B cell (primary cell): ENCODE data around the gene TRIM9. TPM values are rescaled to one million over a fixed set of nuclear protein-coding genes. Genes with fewer than 3 reads are reported as not detected.

Experiments used
- ATAC-seq: fragments of 200-7000 bp; cut with Tn5 transposase; one replicate; pipeline ENCODE4 v1.10.0; 2021; ENCODE audit warnings: low read depth, mild to moderate bottlenecking, moderate number of reproducible peaks, moderate library complexity
- CTCF ChIA-PET: fragments of 350-600 bp; sonication (Branson Sonifier 250); formaldehyde crosslinking; loops from one replicate; lab custom pipeline; 2021; ENCODE audit warnings: antibody characterized with exemption, inconsistent platforms; lab: Charles Lee
- POLR2A ChIA-PET: fragments of 350-600 bp; sonication (Branson Sonifier 250); formaldehyde crosslinking; loops from one replicate; lab custom pipeline; 2021; ENCODE audit warnings: antibody characterized with exemption; lab: Charles Lee
- DNase-seq: peaks from one replicate; pipeline ENCODE4 v3.0.0; 2013
- H2AFZ ChIP-seq: 2 replicates; pipeline ENCODE4 v1.6.1; 2012; ENCODE audit warnings: mild to moderate bottlenecking, low read depth, low read length; ENCODE audit not compliant: insufficient read depth, poor library complexity, severe bottlenecking
- H3K27ac ChIP-seq, 2 donors: 1 replicate in 1 of 2; 2 replicates in 1 of 2; pipeline ENCODE4 v1.5.1; 2012 to 2013; ENCODE audit warnings: low read length in 2 of 2, mild to moderate bottlenecking in 2 of 2, moderate library complexity in 1 of 2
- H3K27me3 ChIP-seq, 4 experiments: fragments of 200-600 bp in 1 of 4; sonication (generic) in 1 of 4; replicated peaks in 1 of 4; 1 replicate in 2 of 4; 2 replicates in 2 of 4; pipeline versions ENCODE4 v1.6.1 to v1.7.0; 2013 to 2016; ENCODE audit warnings: low read length in 3 of 4, mild to moderate bottlenecking in 2 of 4, mixed read lengths in 1 of 4, moderate library complexity in 1 of 4; ENCODE audit not compliant: insufficient read depth in 4 of 4, control insufficient read depth in 3 of 4; ENCODE audit errors: control extremely low read depth in 1 of 4
- H3K36me3 ChIP-seq, 2 experiments: replicated peaks in 1 of 2; 1 replicate in 1 of 2; 2 replicates in 1 of 2; pipeline versions ENCODE4 v1.6.1 to v1.7.1; 2013; ENCODE audit warnings: low read length in 1 of 2; ENCODE audit not compliant: insufficient read depth in 2 of 2, control insufficient read depth in 1 of 2; ENCODE audit errors: control extremely low read depth in 1 of 2, extremely low read depth in 1 of 2
- H3K4me1 ChIP-seq, 2 donors: fragments of 200-600 bp in 1 of 2; sonication (generic) in 1 of 2; 1 replicate in 1 of 2; 2 replicates in 1 of 2; pipeline versions ENCODE4 v1.5.1 to v1.6.1; 2013 to 2017; ENCODE audit warnings: low read length in 2 of 2; ENCODE audit not compliant: control insufficient read depth in 2 of 2, insufficient read depth in 2 of 2
- H3K4me2 ChIP-seq: replicated peaks from 2 replicates; pipeline ENCODE3; 2012; ENCODE audit warnings: mild to moderate bottlenecking, low read depth, low read length; ENCODE audit not compliant: poor library complexity, severe bottlenecking
- H3K4me3 ChIP-seq, 5 experiments: fragments of 200-600 bp in 1 of 5; sonication (generic) in 1 of 5; 1 replicate in 3 of 5; 2 replicates in 2 of 5; pipeline versions ENCODE4 v1.5.1 to v1.7.0; 2011 to 2016; ENCODE audit warnings: low read length in 4 of 5, mild to moderate bottlenecking in 4 of 5, low read depth in 2 of 5, control low read depth in 1 of 5, moderate library complexity in 1 of 5; ENCODE audit not compliant: insufficient read depth in 1 of 5; ENCODE audit errors: control extremely low read depth in 1 of 5, extremely low read depth in 1 of 5
- H3K79me2 ChIP-seq: fragments of 200-600 bp; sonication (generic); one replicate; pipeline ENCODE4 v1.6.0; 2016; ENCODE audit warnings: low read length; ENCODE audit not compliant: control insufficient read depth, insufficient read depth
- H3K9ac ChIP-seq: fragments of 200-600 bp; sonication (generic); 2 replicates; pipeline ENCODE4 v1.6.1; 2017; ENCODE audit warnings: mild to moderate bottlenecking, low read length, moderate library complexity
- H3K9me3 ChIP-seq, 3 donors: one replicate each; pipeline versions ENCODE4 v1.6.1 to v1.7.1; 2013; ENCODE audit warnings: low read length in 2 of 3; ENCODE audit not compliant: control insufficient read depth in 2 of 3, insufficient read depth in 1 of 3; ENCODE audit errors: control extremely low read depth in 1 of 3
- H4K20me1 ChIP-seq: 2 replicates; pipeline ENCODE4 v1.6.0; 2012; ENCODE audit warnings: mild to moderate bottlenecking, low read length; ENCODE audit not compliant: insufficient read depth, control insufficient read depth, poor library complexity, severe bottlenecking
- H3K27ac Mint-ChIP-seq: one replicate; pipeline ENCODE4 v1.8.0; 2021; ENCODE audit warnings: mixed read lengths
- H3K27me3 Mint-ChIP-seq: one replicate; pipeline ENCODE4 v1.8.0; 2021; ENCODE audit warnings: mixed read lengths
- H3K4me1 Mint-ChIP-seq: one replicate; pipeline ENCODE4 v1.8.0; 2021; ENCODE audit warnings: mixed read lengths
- H3K4me3 Mint-ChIP-seq: one replicate; pipeline ENCODE4 v1.8.0; 2021; ENCODE audit warnings: mixed read lengths
- H3K9me3 Mint-ChIP-seq: one replicate; pipeline ENCODE4 v1.8.0; 2022; ENCODE audit warnings: mixed read lengths; ENCODE audit not compliant: insufficient read depth
- EZH2 ChIP-seq: IDR thresholded peaks from 2 replicates; pipeline ENCODE4 v1.6.1; 2012; ENCODE audit warnings: borderline replicate concordance, low read depth, mild to moderate bottlenecking, moderate library complexity, low read length; ENCODE audit not compliant: insufficient read depth, poor library complexity, severe bottlenecking
- WGBS: methylation state at CpG from one replicate; pipeline ENCODE4 v1.1.5; 2013; ENCODE audit warnings: missing lambda C conversion rate; ENCODE audit not compliant: insufficient coverage; 5-methylcytosine and 5-hydroxymethylcytosine counted together
- intact Hi-C: fragments of 100-400 bp; cut with micrococcal nuclease; formaldehyde crosslinking; loops from one replicate; pipeline ENCODE4 v1.10.0; 2022
- polyA plus RNA-seq: library from polyadenylated mRNA; depleted of rRNA; stranded (reverse); fragments of >200 nt; gene quantifications from 2 replicates; pipeline ENCODE4 v1.2.3, GENCODE V29; 2012
- total RNA-seq, 2 donors: library from RNA; stranded (reverse); fragments of 120-200 nt in 1 of 2; gene quantifications; 1 replicate in 1 of 2; 2 replicates in 1 of 2; pipeline versions ENCODE4 v1.2.3 to v1.2.4, GENCODE V29; 2013 to 2022
- TF ChIP-seq, protein P1 (sequence below): fragments of 200-600 bp; IDR thresholded peaks from one replicate; pipeline ENCODE4 v1.8.0; 2022; ENCODE audit warnings: antibody characterized with exemption, mild to moderate bottlenecking

The TRIM9 gene
- total and polyA plus RNA-seq, 2 donors (not counting 1 experiment from before 2014, with no cell fraction given) = 0.24 to 0.32 TPM

DNA sequence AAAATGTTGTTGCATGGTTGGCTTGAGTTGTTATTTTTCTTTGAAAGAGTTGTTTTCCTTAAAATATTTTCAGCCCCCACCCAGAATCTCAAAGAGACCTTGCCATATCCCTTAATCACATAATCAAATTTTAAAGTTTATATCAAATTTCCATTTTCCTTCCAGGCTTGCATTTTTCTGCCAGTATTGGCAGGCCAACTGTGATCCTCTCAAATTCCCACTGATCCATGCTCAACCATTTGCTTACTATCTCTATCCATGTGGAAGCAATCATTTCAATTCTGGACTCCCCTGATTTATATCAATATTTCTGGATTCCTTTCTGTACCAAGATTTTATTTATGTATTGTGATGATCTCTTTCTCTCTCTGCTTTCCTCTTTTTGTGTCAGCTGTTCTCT is 86.5 kb downstream of the TRIM9 start:
- POLR2A ChIA-PET = no interaction called here
- no peaks in the 10 kb centered on the region for H3K36me3 ChIP-seq
- Mint-ChIP-seq H3K9me3 (no peaks in the 10 kb centered on the region), H3K4me1 (no peaks in the 10 kb centered on the region), H3K4me3 (no peak overlapping the region), H3K27me3 (no peaks in the 10 kb centered on the region), H3K27ac (no peak overlapping the region)
- H4K20me1 ChIP-seq = no peaks in the 10 kb centered on the region
- H3K4me1 ChIP-seq = no peaks in the 10 kb centered on the region
- DNase-seq (no peak), ATAC-seq (no peak)
- no peak overlapping the region for H3K4me2 ChIP-seq
- no peaks in the 10 kb centered on the region for H3K27me3 ChIP-seq
- no peak overlapping the region for H3K4me3 ChIP-seq
- H3K9ac ChIP-seq = no peak overlapping the region
- H3K9me3 ChIP-seq = no peaks in the 10 kb centered on the region
- intact Hi-C loops = no loop called here
- TF ChIP-seq, protein P1, sequence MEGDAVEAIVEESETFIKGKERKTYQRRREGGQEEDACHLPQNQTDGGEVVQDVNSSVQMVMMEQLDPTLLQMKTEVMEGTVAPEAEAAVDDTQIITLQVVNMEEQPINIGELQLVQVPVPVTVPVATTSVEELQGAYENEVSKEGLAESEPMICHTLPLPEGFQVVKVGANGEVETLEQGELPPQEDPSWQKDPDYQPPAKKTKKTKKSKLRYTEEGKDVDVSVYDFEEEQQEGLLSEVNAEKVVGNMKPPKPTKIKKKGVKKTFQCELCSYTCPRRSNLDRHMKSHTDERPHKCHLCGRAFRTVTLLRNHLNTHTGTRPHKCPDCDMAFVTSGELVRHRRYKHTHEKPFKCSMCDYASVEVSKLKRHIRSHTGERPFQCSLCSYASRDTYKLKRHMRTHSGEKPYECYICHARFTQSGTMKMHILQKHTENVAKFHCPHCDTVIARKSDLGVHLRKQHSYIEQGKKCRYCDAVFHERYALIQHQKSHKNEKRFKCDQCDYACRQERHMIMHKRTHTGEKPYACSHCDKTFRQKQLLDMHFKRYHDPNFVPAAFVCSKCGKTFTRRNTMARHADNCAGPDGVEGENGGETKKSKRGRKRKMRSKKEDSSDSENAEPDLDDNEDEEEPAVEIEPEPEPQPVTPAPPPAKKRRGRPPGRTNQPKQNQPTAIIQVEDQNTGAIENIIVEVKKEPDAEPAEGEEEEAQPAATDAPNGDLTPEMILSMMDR = no peak
- TF ChIP-seq EZH2 = no peak
- no peak overlapping the region for H2AFZ ChIP-seq
- H3K79me2 ChIP-seq = no peaks in the 10 kb centered on the region
- CTCF ChIA-PET = no interaction called here
- H3K27ac ChIP-seq = no peak overlapping the region

DNA sequence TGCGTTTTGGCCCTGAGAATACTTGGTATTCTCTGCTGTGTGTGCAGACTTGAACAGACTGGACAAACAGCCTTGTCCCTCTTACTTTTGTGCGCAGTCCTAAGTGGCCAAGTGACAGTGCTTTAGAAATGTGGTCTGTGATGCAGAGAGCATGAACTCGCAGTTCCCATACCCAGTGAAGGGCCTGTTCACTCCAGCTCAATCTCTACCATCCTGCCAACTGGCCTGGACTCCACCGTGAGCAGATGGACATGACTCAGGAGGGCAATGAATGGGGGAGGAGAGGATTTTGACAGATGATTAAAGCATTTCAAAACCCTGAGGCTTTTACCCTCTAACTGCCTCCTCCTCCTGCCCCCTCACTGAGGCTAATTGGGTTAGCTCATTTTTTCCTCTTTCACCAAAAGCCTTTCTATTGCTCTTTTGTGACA is 88.1 kb downstream of the TRIM9 start:
- Histone ChIP-seq H3K4me2 (no peak overlapping the region), H3K9me3 (no peaks in the 10 kb centered on the region), H3K79me2 (no peaks in the 10 kb centered on the region), H3K9ac (no peak overlapping the region), H3K36me3 (no peaks in the 10 kb centered on the region), H4K20me1 (no peaks in the 10 kb centered on the region), H3K27me3 (no peaks in the 10 kb centered on the region), H3K4me1 (no peaks in the 10 kb centered on the region), H3K4me3 (no peak overlapping the region), H2AFZ (no peak overlapping the region), H3K27ac (no peak overlapping the region)
- H3K27me3 Mint-ChIP-seq = no peaks in the 10 kb centered on the region
- no peak overlapping the region for H3K27ac Mint-ChIP-seq
- no peaks in the 10 kb centered on the region for H3K9me3 Mint-ChIP-seq
- no peaks in the 10 kb centered on the region for H3K4me1 Mint-ChIP-seq
- intact Hi-C loops = no loop called here
- TF ChIP-seq EZH2 = no peak
- TF ChIP-seq, protein P1 = no peak
- no CpG with 5 or more reads among the region's 4 CpGs for whole genome bisulfite sequencing
- no peak overlapping the region for H3K4me3 Mint-ChIP-seq
- ChIA-PET CTCF (no interaction called here), POLR2A (no interaction called here)
- DNase-seq (no peak), ATAC-seq (no peak)
